Lung (tissue), 12 donors: ENCODE data around the gene PDS5B. TPM values are rescaled to one million over a fixed set of nuclear protein-coding genes. Genes with fewer than 3 reads are reported as not detected.
"Not testable (repeated sequence)": the region's sequence is repeated elsewhere in the genome, so short reads cannot be mapped to it uniquely, and the experiment has no call there.

Source experiments
- ATAC-seq: fragments of 200-7000 bp; cut with Tn5 transposase; one replicate; pipeline ENCODE4 v1.9.1; 2020; ENCODE audit warnings: moderate number of reproducible peaks; ENCODE audit not compliant: insufficient read depth, low FRiP score
- DNase-seq, 3 donors: peaks; one replicate each; pipeline ENCODE4 v3.0.0-alpha.2; 2013 to 2017
- H3K27ac ChIP-seq, 2 donors: one replicate each; pipeline ENCODE4 v1.5.1; 2013; ENCODE audit warnings: mild to moderate bottlenecking in 2 of 2, moderate library complexity in 2 of 2, control low read depth in 1 of 2, inconsistent platforms in 1 of 2, low read depth in 1 of 2, low read length in 1 of 2
- H3K27me3 ChIP-seq, 3 donors: one replicate each; pipeline ENCODE4 v1.5.1; 2013; ENCODE audit warnings: low read length in 2 of 3; ENCODE audit not compliant: control insufficient read depth in 3 of 3, insufficient read depth in 3 of 3
- H3K36me3 ChIP-seq, 4 donors: one replicate each; pipeline ENCODE4 v1.5.1; 2013; ENCODE audit warnings: low read length in 4 of 4, mild to moderate bottlenecking in 1 of 4, moderate library complexity in 1 of 4; ENCODE audit not compliant: control insufficient read depth in 4 of 4, insufficient read depth in 4 of 4
- H3K4me1 ChIP-seq, 5 donors: one replicate each; pipeline ENCODE4 v1.5.1; 2013; ENCODE audit warnings: low read length in 5 of 5, mild to moderate bottlenecking in 2 of 5, moderate library complexity in 1 of 5; ENCODE audit not compliant: control insufficient read depth in 5 of 5, insufficient read depth in 5 of 5
- H3K4me3 ChIP-seq: one replicate; pipeline ENCODE4 v1.5.1; 2013; ENCODE audit warnings: mild to moderate bottlenecking, control low read depth, moderate library complexity
- H3K9ac ChIP-seq, 2 donors: one replicate each; pipeline ENCODE4 v1.5.1; 2013; ENCODE audit warnings: low read length in 2 of 2, control low read depth in 1 of 2; ENCODE audit not compliant: insufficient read depth in 1 of 2
- H3K9me3 ChIP-seq, 4 donors: one replicate each; pipeline ENCODE4 v1.5.1; 2013; ENCODE audit warnings: low read length in 3 of 4, mild to moderate bottlenecking in 1 of 4, moderate library complexity in 1 of 4; ENCODE audit not compliant: control insufficient read depth in 4 of 4, insufficient read depth in 3 of 4
- CTCF ChIP-seq: IDR thresholded peaks from 2 replicates; pipeline ENCODE4 v1.5.1; 2012; ENCODE audit warnings: mild to moderate bottlenecking; ENCODE audit errors: control extremely low read depth, extremely low read depth
- WGBS, 2 donors: extraction: QIAGEN DNeasy Blood & Tissue Kit; methylation state at CpG; one replicate each; pipeline ENCODE4 v1.1.7; 2013; 5-methylcytosine and 5-hydroxymethylcytosine counted together
- polyA plus RNA-seq, 2 donors: library from polyadenylated mRNA; stranded (reverse); fragments of 200-250 nt; gene quantifications; one replicate each; pipeline ENCODE4 v1.2.1, GENCODE V29; 2013
- total RNA-seq, 2 donors: library from RNA; depleted of rRNA in 1 of 2; stranded (reverse); fragments of >200 nt in 1 of 2; gene quantifications; one replicate each; pipeline ENCODE4 v1.2.1, GENCODE V29; 2014 to 2021
- donor health status: control.
- donor health status: control.
- donor health status: Bipolar disorder and iron deficiency.
- donor health status: healthy.
- donor health status: DM: yes; HTN: yes; CAD: no.

PDS5B gene
- total and polyA plus RNA-seq, 4 donors, result 5.3 to 111 (median 19.3) TPM

DNA sequence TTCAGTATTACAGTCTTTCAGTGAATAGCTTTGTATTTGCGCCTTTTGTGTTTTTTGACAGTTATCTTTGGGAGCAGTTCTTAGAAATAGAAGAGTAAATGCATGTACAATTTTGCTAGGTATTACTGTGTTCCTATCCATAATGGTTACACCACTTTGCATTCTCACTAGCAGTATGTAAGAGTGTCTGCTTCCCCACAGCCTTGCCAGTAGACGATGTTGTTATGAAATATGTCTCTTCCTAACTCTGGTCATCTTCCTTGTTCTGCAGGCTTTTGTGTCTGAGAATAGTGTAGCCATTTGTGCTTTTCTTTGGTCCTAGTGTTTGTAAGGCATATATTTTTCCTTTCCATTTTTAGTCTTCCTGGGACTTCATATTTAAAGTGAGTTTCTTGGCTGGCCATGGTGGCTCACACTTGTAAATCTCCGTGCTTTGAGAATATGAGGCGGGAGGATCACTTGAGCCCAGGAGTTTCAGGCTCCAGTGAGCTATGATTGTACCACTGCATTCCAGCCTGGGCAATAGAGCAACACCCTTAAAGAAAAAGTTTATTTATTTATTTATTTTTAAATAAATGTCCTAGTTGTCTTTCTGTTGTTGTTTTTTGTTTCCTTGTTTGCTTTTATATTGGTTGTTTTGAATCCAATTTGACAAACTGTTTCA is 140.3 kb downstream of the PDS5B start:
- 82% methylated on average over 4 of the region's 4 CpGs for WGBS, 2 donors
- DNase-seq, result no peak
- peaks cover 0 to 4% (median 4%) of the 10 kb centered on the region in 5 donors for H3K4me1 ChIP-seq
- H3K27me3 ChIP-seq, result no peaks in the 10 kb centered on the region
- H3K27ac ChIP-seq, result no peak overlapping the region
- no peak overlapping the region for H3K9ac ChIP-seq
- H3K4me3 ChIP-seq, result no peak overlapping the region
- no peak for TF ChIP-seq CTCF
- H3K36me3 ChIP-seq, result peaks cover 0 to 3% (median 0%) of the 10 kb centered on the region in 4 donors
- ATAC-seq, result no peak
- no peaks in the 10 kb centered on the region for H3K9me3 ChIP-seq

DNA sequence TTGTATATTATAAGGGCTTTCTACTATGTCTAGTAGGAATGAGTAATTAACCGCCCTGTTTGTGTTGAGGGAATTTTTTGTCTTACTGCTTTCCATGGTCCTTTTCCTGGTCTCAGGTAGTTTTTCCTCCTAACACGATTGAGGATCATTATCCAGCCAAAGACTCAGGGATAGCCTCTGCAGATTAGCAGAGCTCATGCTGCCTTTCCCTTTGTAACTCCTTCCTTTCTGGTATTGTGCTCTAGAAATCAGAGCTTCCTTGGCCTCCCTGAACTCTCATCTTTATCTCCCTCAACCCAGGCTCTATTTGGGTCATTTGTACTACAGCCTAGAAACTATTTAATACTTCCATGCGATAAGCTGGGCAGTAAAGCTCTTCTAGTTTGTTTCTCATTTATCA is 142.1 kb downstream of the PDS5B start:
- TF ChIP-seq CTCF, result no peak
- no peak for ATAC-seq
- Histone ChIP-seq H3K27me3 (no peaks in the 10 kb centered on the region), H3K36me3 (peaks cover 0 to 2% (median 0%) of the 10 kb centered on the region in 4 donors), H3K4me1 (peaks cover 0 to 11% (median 4%) of the 10 kb centered on the region in 5 donors), H3K9me3 (no peaks in the 10 kb centered on the region), H3K27ac (no peak overlapping the region), H3K9ac (no peak overlapping the region), H3K4me3 (no peak overlapping the region)
- no peak for DNase-seq
- 85 to 93% methylated on average over 3 of the region's 3 CpGs for WGBS, 2 donors

DNA sequence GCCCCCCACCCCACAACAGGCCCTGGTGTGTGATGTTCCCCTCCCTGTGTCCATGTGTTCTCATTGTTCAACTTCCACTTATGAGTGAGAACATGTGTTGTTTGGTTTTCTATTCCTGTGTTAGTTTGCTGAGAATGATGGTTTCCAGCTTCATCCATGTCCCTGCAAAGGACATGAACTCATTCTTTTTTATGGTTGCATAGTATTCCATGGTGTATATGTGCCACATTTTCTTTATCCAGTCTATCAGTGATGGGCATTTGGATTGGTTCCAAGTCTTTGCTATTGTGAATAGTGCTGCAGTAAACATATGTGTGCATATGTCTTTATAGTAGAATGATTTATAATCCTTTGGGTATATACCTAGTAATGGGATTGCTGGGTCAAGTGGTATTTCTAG is 142.8 kb downstream of the PDS5B start:
- not testable (repeated sequence) for H3K27ac ChIP-seq, H3K36me3 ChIP-seq, H3K27me3 ChIP-seq, DNase-seq, H3K9ac ChIP-seq, H3K4me3 ChIP-seq, H3K9me3 ChIP-seq, ATAC-seq
- peaks cover 0 to 11% (median 4%) of the 10 kb centered on the region in 5 donors for H3K4me1 ChIP-seq

GRCh38 chr13:32731074-32731473 is 144.8 kb downstream of the PDS5B start:
- Histone ChIP-seq H3K36me3 (peaks cover 0 to 6% (median 2%) of the 10 kb centered on the region in 4 donors), H3K4me1 (peaks cover 0 to 11% (median 4%) of the 10 kb centered on the region in 5 donors), H3K9ac (no peak overlapping the region), H3K27ac (no peak overlapping the region), H3K9me3 (no peaks in the 10 kb centered on the region), H3K4me3 (no peak overlapping the region), H3K27me3 (no peaks in the 10 kb centered on the region)
- WGBS, 2 donors, result 60 to 73% methylated on average over 3 of the region's 3 CpGs
- ATAC-seq (no peak), DNase-seq (no peak)
- no peak for TF ChIP-seq CTCF
